CD14-positive monocyte (primary cell): ENCODE data around the gene PSMC1. TPM values are rescaled to one million over a fixed set of nuclear protein-coding genes. Genes with fewer than 3 reads are reported as not detected.
A peak's percentile ranks its signal among the peaks of the same experiment; 100 is the strongest.

Source experiments
- DNase-seq, 3 donors: peaks; one replicate each; pipeline ENCODE4 v3.0.0-alpha.2; 2011 to 2022
- H2AFZ ChIP-seq: 2 replicates; pipeline ENCODE4 v1.6.0; 2012; ENCODE audit warnings: mild to moderate bottlenecking, low read depth, low read length, inconsistent platforms; ENCODE audit not compliant: insufficient read depth, poor library complexity, severe bottlenecking
- H3K27ac ChIP-seq, 2 donors: 1 replicate in 1 of 2; 2 replicates in 1 of 2; pipeline ENCODE4 v1.5.1; 2012 to 2013; ENCODE audit warnings: low read length in 2 of 2, control low read depth in 1 of 2, inconsistent platforms in 1 of 2, low read depth in 1 of 2, mild to moderate bottlenecking in 1 of 2
- H3K27me3 ChIP-seq, 2 donors: one replicate each; pipeline versions ENCODE4 v1.6.0 to v1.6.1; 2011 to 2013; ENCODE audit warnings: low read length in 2 of 2; ENCODE audit not compliant: control insufficient read depth in 2 of 2, insufficient read depth in 2 of 2
- H3K36me3 ChIP-seq, 2 donors: replicated peaks in 1 of 2; 1 replicate in 1 of 2; 2 replicates in 1 of 2; pipeline versions ENCODE4 v1.5.1 to v1.6.1; 2012 to 2013; ENCODE audit warnings: low read length in 2 of 2, control low read depth in 1 of 2, inconsistent platforms in 1 of 2, mild to moderate bottlenecking in 1 of 2; ENCODE audit not compliant: insufficient read depth in 2 of 2, control insufficient read depth in 1 of 2
- H3K4me1 ChIP-seq, 2 donors: 1 replicate in 1 of 2; 2 replicates in 1 of 2; pipeline versions ENCODE4 v1.5.1 to v1.6.1; 2012 to 2013; ENCODE audit warnings: low read length in 2 of 2, control low read depth in 1 of 2, inconsistent platforms in 1 of 2, mild to moderate bottlenecking in 1 of 2, moderate library complexity in 1 of 2; ENCODE audit not compliant: insufficient read depth in 2 of 2, control insufficient read depth in 1 of 2
- H3K4me2 ChIP-seq: replicated peaks from 2 replicates; pipeline ENCODE3; 2012; ENCODE audit warnings: low read length, moderate library complexity, mild to moderate bottlenecking; ENCODE audit not compliant: poor library complexity, severe bottlenecking; ENCODE audit errors: extremely low read depth
- H3K4me3 ChIP-seq, 3 experiments: fragments of 200-600 bp in 1 of 3; sonication (generic) in 1 of 3; replicated peaks in 1 of 3; 1 replicate in 2 of 3; 2 replicates in 1 of 3; pipeline ENCODE4 v1.5.1; 2011 to 2013; ENCODE audit warnings: low read length in 3 of 3, mild to moderate bottlenecking in 3 of 3, control low read depth in 2 of 3, low read depth in 2 of 3, inconsistent platforms in 1 of 3, moderate library complexity in 1 of 3
- H3K79me2 ChIP-seq: 2 replicates; pipeline ENCODE4 v1.6.0; 2012; ENCODE audit warnings: mild to moderate bottlenecking, control low read depth, inconsistent platforms, low read length, moderate library complexity; ENCODE audit not compliant: insufficient read depth
- H3K9ac ChIP-seq: 2 replicates; pipeline ENCODE4 v1.6.0; 2017; ENCODE audit warnings: low read length, mild to moderate bottlenecking; ENCODE audit not compliant: insufficient read depth, poor library complexity, severe bottlenecking
- H3K9me3 ChIP-seq, 2 donors: replicated peaks in 1 of 2; 1 replicate in 1 of 2; 2 replicates in 1 of 2; pipeline versions ENCODE4 v1.5.1 to v1.6.1; 2012 to 2013; ENCODE audit warnings: low read length in 2 of 2, control low read depth in 1 of 2; ENCODE audit not compliant: control insufficient read depth in 1 of 2, insufficient read depth in 1 of 2
- H4K20me1 ChIP-seq: 2 replicates; pipeline ENCODE4 v1.6.0; 2012; ENCODE audit warnings: mild to moderate bottlenecking, low read length, control low read depth, moderate library complexity; ENCODE audit not compliant: insufficient read depth
- H3K27ac Mint-ChIP-seq, 7 donors: one replicate each; pipeline ENCODE4 v1.8.0; 2020; ENCODE audit warnings: mild to moderate bottlenecking in 7 of 7, mixed read lengths in 7 of 7, moderate library complexity in 6 of 7, inconsistent platforms in 2 of 7
- H3K27me3 Mint-ChIP-seq, 3 donors: one replicate each; pipeline ENCODE4 v1.8.0; 2021 to 2022; ENCODE audit warnings: low read depth in 3 of 3, mild to moderate bottlenecking in 3 of 3, mixed read lengths in 3 of 3, moderate library complexity in 3 of 3, inconsistent platforms in 1 of 3
- H3K36me3 Mint-ChIP-seq, 2 donors: one replicate each; pipeline ENCODE4 v1.8.0; 2020; ENCODE audit warnings: mixed read lengths in 2 of 2, inconsistent platforms in 1 of 2, mild to moderate bottlenecking in 1 of 2
- H3K4me1 Mint-ChIP-seq: one replicate; pipeline ENCODE4 v1.8.0; 2020; ENCODE audit warnings: mild to moderate bottlenecking, mixed read lengths
- H3K4me3 Mint-ChIP-seq, 2 donors: one replicate each; pipeline ENCODE4 v1.8.0; 2020; ENCODE audit warnings: mild to moderate bottlenecking in 2 of 2, mixed read lengths in 2 of 2, moderate library complexity in 1 of 2
- H3K9me3 Mint-ChIP-seq, 7 donors: one replicate each; pipeline ENCODE4 v1.8.0; 2020 to 2022; ENCODE audit warnings: mixed read lengths in 7 of 7, mild to moderate bottlenecking in 6 of 7, moderate library complexity in 6 of 7, inconsistent platforms in 2 of 7
- WGBS: methylation state at CpG from one replicate; pipeline ENCODE4 v1.1.5; 2013; ENCODE audit warnings: missing lambda C conversion rate; ENCODE audit not compliant: insufficient coverage; 5-methylcytosine and 5-hydroxymethylcytosine counted together
- intact Hi-C, 2 donors: fragments of 100-400 bp; cut with micrococcal nuclease; formaldehyde crosslinking; loops; one replicate each; pipeline versions ENCODE4 v1.15.0 to v1.15.1; 2023
- polyA plus RNA-seq, 3 donors: library from polyadenylated mRNA; depleted of rRNA in 1 of 3; unstranded in 2 of 3; stranded (reverse) in 1 of 3; fragments of 300-500 nt in 2 of 3; fragments of >200 nt in 1 of 3; fragmentation: Illumina TruSeq in 2 of 3; gene quantifications; 1 replicate in 2 of 3; 2 replicates in 1 of 3; pipeline ENCODE4 v1.2.3, GENCODE V29; 2012 to 2021
- TF ChIP-seq, protein P1 (sequence below): fragments of 200-600 bp; IDR thresholded peaks from one replicate; pipeline ENCODE4 v1.8.0; 2022; ENCODE audit warnings: antibody characterized with exemption, mild to moderate bottlenecking

The PSMC1 gene
- polyA plus RNA-seq, 3 donors, result 53.4 to 158 (median 128) TPM

DNA sequence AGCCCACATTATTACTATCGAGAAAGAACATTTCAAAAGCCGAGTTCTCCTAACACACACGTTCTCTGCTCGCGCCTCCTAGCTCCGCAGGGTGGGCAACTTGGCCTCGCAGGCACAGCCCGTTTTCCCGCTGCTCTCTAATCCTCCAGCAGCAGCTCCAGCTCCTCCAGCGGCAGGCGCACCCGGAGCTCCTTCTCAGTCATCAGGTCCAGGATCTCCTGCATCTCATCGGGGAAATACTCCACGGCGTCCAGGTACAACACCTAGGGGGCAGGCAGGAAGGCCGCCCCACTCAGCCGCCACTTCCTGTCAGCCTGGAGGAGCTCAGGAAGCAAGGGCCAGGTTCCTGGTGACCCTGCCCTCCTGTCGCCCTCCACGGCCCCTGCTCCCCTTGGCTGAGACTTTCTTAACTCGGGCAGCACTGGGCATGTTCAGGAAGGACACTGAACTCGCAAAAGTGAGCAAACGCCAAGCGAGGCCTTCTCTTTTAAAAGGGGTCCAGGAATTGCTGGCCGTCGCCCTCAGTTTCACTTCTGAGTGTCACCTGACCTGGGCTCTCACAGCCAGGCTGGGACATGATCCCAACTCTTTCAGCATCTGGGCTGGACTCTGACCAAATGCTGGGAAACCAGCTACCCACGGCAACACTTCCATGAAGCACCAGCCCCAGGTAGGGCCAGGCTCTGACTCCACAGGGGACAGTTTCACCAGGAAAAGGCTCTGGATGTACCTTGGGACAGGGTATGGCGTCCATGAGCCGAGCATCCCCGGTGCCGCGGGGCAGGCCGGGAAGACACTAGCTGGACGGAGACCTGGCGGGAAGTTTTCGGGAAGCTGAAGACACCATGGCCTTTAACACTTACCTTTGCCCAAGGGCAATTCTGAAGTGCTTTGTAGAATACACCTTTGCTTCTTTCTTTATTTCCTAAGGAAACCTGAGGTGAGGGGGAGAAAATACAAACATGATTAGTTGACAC lies 22.1 kb downstream of the PSMC1 start:
- H3K27me3 Mint-ChIP-seq, result peaks cover 0 to 2% (median 2%) of the 10 kb centered on the region in 3 donors
- Histone ChIP-seq H3K9me3 (no peaks in the 10 kb centered on the region), H4K20me1 (peaks cover 4% of the 10 kb centered on the region), H3K9ac (no peak overlapping the region), H3K79me2 (no peaks in the 10 kb centered on the region), H2AFZ (no peak overlapping the region), H3K27me3 (no peaks in the 10 kb centered on the region), H3K36me3 (peaks cover 64 to 95% of the 10 kb centered on the region in 2 donors), H3K4me1 (no peaks in the 10 kb centered on the region), H3K4me2 (no peak overlapping the region), H3K27ac (no peak overlapping the region), H3K4me3 (no peak overlapping the region)
- TF ChIP-seq, protein P1, sequence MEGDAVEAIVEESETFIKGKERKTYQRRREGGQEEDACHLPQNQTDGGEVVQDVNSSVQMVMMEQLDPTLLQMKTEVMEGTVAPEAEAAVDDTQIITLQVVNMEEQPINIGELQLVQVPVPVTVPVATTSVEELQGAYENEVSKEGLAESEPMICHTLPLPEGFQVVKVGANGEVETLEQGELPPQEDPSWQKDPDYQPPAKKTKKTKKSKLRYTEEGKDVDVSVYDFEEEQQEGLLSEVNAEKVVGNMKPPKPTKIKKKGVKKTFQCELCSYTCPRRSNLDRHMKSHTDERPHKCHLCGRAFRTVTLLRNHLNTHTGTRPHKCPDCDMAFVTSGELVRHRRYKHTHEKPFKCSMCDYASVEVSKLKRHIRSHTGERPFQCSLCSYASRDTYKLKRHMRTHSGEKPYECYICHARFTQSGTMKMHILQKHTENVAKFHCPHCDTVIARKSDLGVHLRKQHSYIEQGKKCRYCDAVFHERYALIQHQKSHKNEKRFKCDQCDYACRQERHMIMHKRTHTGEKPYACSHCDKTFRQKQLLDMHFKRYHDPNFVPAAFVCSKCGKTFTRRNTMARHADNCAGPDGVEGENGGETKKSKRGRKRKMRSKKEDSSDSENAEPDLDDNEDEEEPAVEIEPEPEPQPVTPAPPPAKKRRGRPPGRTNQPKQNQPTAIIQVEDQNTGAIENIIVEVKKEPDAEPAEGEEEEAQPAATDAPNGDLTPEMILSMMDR, result no peak
- H3K4me3 Mint-ChIP-seq, result no peak overlapping the region
- WGBS, result 96% methylated on average over 31 of the region's 35 CpGs
- peaks cover 76 to 97% of the 10 kb centered on the region in 2 donors for H3K36me3 Mint-ChIP-seq
- peaks cover 5% of the 10 kb centered on the region for H3K4me1 Mint-ChIP-seq
- intact Hi-C loops, result no loop called here
- no peak for DNase-seq
- peak overlapping the region in 1 of 7 donors; percentile 34 for H3K27ac Mint-ChIP-seq
- H3K9me3 Mint-ChIP-seq, result no peaks in the 10 kb centered on the region

DNA sequence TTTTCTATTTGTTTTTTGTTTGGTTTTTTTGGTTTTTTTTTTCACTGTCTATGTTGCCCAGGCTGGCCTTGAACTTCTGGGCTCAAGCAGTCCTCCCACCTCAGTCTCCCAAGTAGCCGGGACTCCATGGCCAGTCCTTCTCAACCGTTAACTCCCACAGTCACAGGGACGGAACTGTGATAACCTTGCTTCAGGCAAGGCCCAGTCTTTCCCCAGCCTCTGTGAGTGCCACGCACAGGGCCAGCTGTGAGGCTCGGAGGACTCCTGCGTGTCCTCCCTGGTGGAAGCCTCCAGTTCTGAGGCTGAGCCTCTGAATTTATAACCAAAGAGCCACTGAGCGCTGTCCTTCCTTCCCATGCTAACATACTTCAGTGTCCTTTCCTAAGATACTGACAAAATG lies 23.7 kb downstream of the PSMC1 start:
- H3K27me3 Mint-ChIP-seq, result peaks cover 0 to 2% (median 2%) of the 10 kb centered on the region in 3 donors
- peaks cover 2% of the 10 kb centered on the region for H3K4me1 Mint-ChIP-seq
- no peak overlapping the region for H2AFZ ChIP-seq
- no peaks in the 10 kb centered on the region for H3K4me1 ChIP-seq
- H3K9ac ChIP-seq, result no peak overlapping the region
- peak overlapping the region in 2 of 7 donors; percentile 37 to 83 for H3K27ac Mint-ChIP-seq
- no peaks in the 10 kb centered on the region for H4K20me1 ChIP-seq
- peaks cover 66 to 95% of the 10 kb centered on the region in 2 donors for H3K36me3 ChIP-seq
- WGBS, result 97% methylated on average over 6 of the region's 7 CpGs
- no peak overlapping the region for H3K4me2 ChIP-seq
- no peak overlapping the region for H3K4me3 Mint-ChIP-seq
- no peaks in the 10 kb centered on the region for H3K79me2 ChIP-seq
- H3K9me3 ChIP-seq, result no peaks in the 10 kb centered on the region
- intact Hi-C loops, result no loop called here
- H3K27me3 ChIP-seq, result no peaks in the 10 kb centered on the region
- H3K9me3 Mint-ChIP-seq, result no peaks in the 10 kb centered on the region
- no peak overlapping the region for H3K27ac ChIP-seq
- H3K4me3 ChIP-seq, result no peak overlapping the region
- H3K36me3 Mint-ChIP-seq, result peaks cover 72 to 96% of the 10 kb centered on the region in 2 donors
- no peak for DNase-seq
- TF ChIP-seq, protein P1, result no peak
